ENCODE results near the gene WT1. TPM values are rescaled to one million over a fixed set of nuclear protein-coding genes. Genes with fewer than 3 reads are reported as not detected.

The WT1 gene
- total RNA-seq, 4 donors from 2014 or later, result 0.33 to 0.40 TPM; not detected in 2

DNA sequence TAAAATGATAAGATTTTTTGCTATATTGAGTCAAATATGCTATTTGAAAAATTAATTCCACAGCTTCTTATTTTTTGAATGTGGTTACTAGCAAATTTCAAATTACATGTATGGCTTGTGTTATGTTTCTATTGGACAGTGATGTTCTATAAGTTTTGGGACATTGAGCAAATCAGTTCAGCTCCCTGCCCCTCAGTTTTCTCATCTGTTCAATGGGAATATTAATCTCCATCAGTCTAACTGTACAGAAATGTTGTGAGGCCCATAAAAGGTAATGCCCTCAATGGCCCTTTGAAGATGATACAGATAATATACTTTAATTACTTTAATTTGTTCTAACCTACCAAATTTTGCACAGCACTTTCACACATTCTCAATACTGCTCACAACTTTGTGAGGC, 15.2 kb downstream of the WT1 start:
- TF ChIP-seq POLR2A (IDR thresholded peaks at IDR 0.05) (no peak), CTCF (IDR thresholded peaks at IDR 0.05) (no peak)
- H3K27me3 ChIP-seq, result no peaks in the 10 kb centered on the region
- H3K27ac ChIP-seq, result no peak overlapping the region
- no peak overlapping the region for H3K4me3 ChIP-seq (replicated peaks in 1 of 3)
- H3K9me3 ChIP-seq, result no peaks in the 10 kb centered on the region
- no peak for DNase-seq
- H3K4me1 ChIP-seq, result no peaks in the 10 kb centered on the region
- intact Hi-C loops (cut with DNase I), result no loop called here
- no peaks in the 10 kb centered on the region for H3K36me3 ChIP-seq

DNA sequence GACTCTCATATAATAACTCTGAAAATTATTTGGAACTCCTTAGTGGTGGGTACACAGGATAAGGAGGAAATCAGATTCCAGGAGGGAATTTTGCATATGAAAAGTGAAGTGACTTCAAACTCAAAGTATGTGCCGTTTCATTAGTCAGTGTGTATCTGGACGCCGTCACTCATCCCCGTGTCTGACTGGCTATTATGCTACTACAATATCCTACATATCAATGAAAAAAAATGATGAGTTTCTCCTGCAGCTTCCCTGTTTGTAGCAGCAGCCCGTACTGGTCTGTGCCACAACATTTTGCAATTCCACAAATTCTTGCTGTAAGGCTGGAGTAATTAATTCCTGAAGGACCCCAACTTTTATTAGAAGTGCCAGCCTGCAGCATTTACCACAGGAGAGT, 16.5 kb downstream of the WT1 start:
- Histone ChIP-seq H3K4me1 (no peaks in the 10 kb centered on the region), H3K9me3 (no peaks in the 10 kb centered on the region), H3K27ac (no peak overlapping the region), H3K27me3 (no peaks in the 10 kb centered on the region), H3K4me3 (replicated peaks in 1 of 3) (no peak overlapping the region), H3K36me3 (no peaks in the 10 kb centered on the region)
- intact Hi-C loops (cut with DNase I), result no loop called here
- no peak for DNase-seq
- no peak for TF ChIP-seq CTCF (IDR thresholded peaks at IDR 0.05)
- no peak for TF ChIP-seq POLR2A (IDR thresholded peaks at IDR 0.05)
- 57 to 58% methylated on average over 5 of the region's 5 CpGs for WGBS, 2 donors

DNA sequence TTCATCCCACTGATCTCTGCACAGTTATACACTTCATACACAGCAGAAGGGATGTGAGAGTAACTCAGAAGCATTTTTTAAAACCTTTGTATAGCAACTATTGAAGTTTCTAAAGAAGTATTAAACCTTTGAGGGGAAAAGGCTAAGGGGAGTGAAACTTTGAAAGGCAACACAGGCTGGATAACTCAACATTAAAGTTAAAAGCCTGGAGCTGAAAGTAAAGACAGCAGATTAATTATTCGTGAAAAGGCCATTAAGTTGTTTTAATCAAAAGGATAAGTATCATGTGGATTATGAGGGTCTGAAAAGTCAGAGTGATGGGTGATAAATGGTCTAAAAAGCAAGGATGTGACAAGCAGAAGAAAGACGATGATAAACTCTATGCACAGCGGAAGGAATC, 17.5 kb downstream of the WT1 start:
- Histone ChIP-seq H3K4me3 (replicated peaks in 1 of 3) (no peak overlapping the region), H3K27ac (no peak overlapping the region), H3K9me3 (no peaks in the 10 kb centered on the region), H3K36me3 (no peaks in the 10 kb centered on the region), H3K27me3 (no peaks in the 10 kb centered on the region), H3K4me1 (no peaks in the 10 kb centered on the region)
- WGBS, 2 donors, result 86 to 89% methylated on average over 3 of the region's 3 CpGs
- TF ChIP-seq POLR2A (IDR thresholded peaks at IDR 0.05) (no peak), CTCF (IDR thresholded peaks at IDR 0.05) (no peak)
- intact Hi-C loops (cut with DNase I), result no loop called here
- DNase-seq, result no peak

DNA sequence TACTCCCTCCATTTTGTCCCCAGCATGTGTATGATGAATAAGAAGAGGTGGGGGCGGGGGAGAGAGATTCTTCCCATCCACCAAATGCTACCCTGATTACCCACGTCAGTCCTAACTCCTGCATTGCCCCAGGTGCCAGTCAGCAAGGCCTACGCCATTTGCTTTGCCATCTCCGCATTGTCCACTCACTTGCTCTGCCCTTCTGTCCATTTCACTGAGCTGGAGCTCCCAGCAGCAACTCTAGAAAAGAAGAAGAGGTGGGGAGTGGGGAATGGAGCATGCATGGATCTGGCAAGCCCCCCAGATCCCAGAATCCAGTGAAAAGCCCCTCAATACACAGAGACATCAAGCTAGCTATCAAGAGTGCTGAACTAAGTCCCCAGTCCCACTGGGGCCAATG, 19.0 kb downstream of the WT1 start:
- Histone ChIP-seq H3K4me1 (no peaks in the 10 kb centered on the region), H3K36me3 (no peaks in the 10 kb centered on the region), H3K27me3 (no peaks in the 10 kb centered on the region), H3K4me3 (replicated peaks in 1 of 3) (no peak overlapping the region), H3K27ac (no peak overlapping the region), H3K9me3 (no peaks in the 10 kb centered on the region)
- no peak for TF ChIP-seq CTCF (IDR thresholded peaks at IDR 0.05)
- TF ChIP-seq POLR2A (IDR thresholded peaks at IDR 0.05), result no peak
- no peak for DNase-seq
- intact Hi-C loops (cut with DNase I), result no loop called here
- 90% methylated on average over 4 of the region's 4 CpGs for whole genome bisulfite sequencing, 2 donors

DNA sequence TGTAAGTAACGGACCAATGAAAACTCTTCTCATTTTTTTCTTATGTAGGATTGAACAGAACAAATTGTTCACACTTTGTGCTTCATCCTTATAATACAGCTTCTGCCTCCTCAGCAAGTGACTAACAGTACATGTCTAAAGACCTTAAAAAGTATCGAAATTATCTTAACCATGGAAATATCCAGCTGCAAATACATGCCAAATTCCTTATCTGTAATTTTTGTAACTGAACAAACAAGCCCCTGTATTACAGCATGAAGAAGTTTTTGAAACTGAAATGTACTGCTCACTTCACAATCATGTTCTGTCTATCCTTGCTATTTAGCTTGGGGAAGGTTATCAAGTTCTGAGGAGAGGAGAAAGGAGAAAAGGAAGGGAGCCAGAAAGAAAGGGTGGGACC, 20.4 kb downstream of the WT1 start:
- intact Hi-C loops (cut with DNase I), result no loop called here
- Histone ChIP-seq H3K4me3 (replicated peaks in 1 of 3) (no peak overlapping the region), H3K9me3 (no peaks in the 10 kb centered on the region), H3K4me1 (no peaks in the 10 kb centered on the region), H3K36me3 (no peaks in the 10 kb centered on the region), H3K27ac (no peak overlapping the region), H3K27me3 (no peaks in the 10 kb centered on the region)
- no peak for DNase-seq
- TF ChIP-seq POLR2A (IDR thresholded peaks at IDR 0.05), result no peak
- no peak for TF ChIP-seq CTCF (IDR thresholded peaks at IDR 0.05)
- 77 to 83% methylated on average over 2 of the region's 2 CpGs for WGBS, 2 donors
